OCI-LY7 (cell line): ENCODE results near the gene ZNF777. TPM values are rescaled to one million over a fixed set of nuclear protein-coding genes. Genes with fewer than 3 reads are reported as not detected.

Experiments
- BruUV-seq: library from RNA; stranded (reverse); fragments of 400-500 nt; replicated peaks from 2 replicates; lab custom pipeline; 2021; lab: Mats Ljungman, UMichigan
- CTCF ChIA-PET: fragments of 300-600 bp; sonication (Branson Sonifier 250); formaldehyde crosslinking; loops from one replicate; lab custom pipeline; 2022; ENCODE audit warnings: antibody characterized with exemption; ENCODE audit not compliant: unreplicated experiment; lab: Charles Lee
- POLR2A ChIA-PET: fragments of 300-600 bp; sonication (Branson Sonifier 250); formaldehyde crosslinking; loops from one replicate; lab custom pipeline; 2022; ENCODE audit warnings: antibody characterized with exemption; lab: Charles Lee
- DNase-seq: peaks from one replicate; pipeline ENCODE4 v3.0.0-alpha.2; 2015; ENCODE audit warnings: low spot score
- H2AFZ ChIP-seq: fragments of 200-600 bp; sonication (generic), shearing (Covaris generic); 2 replicates; pipeline ENCODE4 v1.6.1; 2014; ENCODE audit warnings: mild to moderate bottlenecking, antibody characterized with exemption, low read length, moderate library complexity
- H3K27ac ChIP-seq: fragments of 200-600 bp; sonication (generic); 2 replicates; pipeline ENCODE4 v1.5.1; 2014; ENCODE audit warnings: mixed run types, low read depth, mild to moderate bottlenecking, moderate library complexity, low read length, inconsistent platforms; ENCODE audit not compliant: poor library complexity, severe bottlenecking
- H3K36me3 ChIP-seq: fragments of 200-600 bp; sonication (generic); 2 replicates; pipeline ENCODE4 v1.6.1; 2014; ENCODE audit warnings: mild to moderate bottlenecking, antibody characterized with exemption, low read length, moderate library complexity, mixed read lengths; ENCODE audit not compliant: insufficient read depth
- H3K4me1 ChIP-seq: fragments of 200-600 bp; sonication (generic); 2 replicates; pipeline ENCODE4 v1.5.1; 2014; ENCODE audit warnings: mild to moderate bottlenecking, low read length; ENCODE audit not compliant: insufficient read depth, poor library complexity, severe bottlenecking
- H3K4me2 ChIP-seq: fragments of 200-600 bp; sonication (generic); 2 replicates; pipeline ENCODE4 v1.6.1; 2014; ENCODE audit warnings: mild to moderate bottlenecking, low read length
- H3K4me3 ChIP-seq: fragments of 200-600 bp; sonication (generic); 2 replicates; pipeline ENCODE4 v1.5.1; 2014; ENCODE audit warnings: mild to moderate bottlenecking, low read depth, low read length; ENCODE audit not compliant: poor library complexity, severe bottlenecking
- H3K79me2 ChIP-seq: fragments of 200-600 bp; sonication (generic); 2 replicates; pipeline ENCODE4 v1.6.1; 2016; ENCODE audit warnings: low read depth, mild to moderate bottlenecking, low read length, moderate library complexity, mixed read lengths; ENCODE audit not compliant: insufficient read depth
- H3K9me2 ChIP-seq: fragments of 200-600 bp; sonication (generic); 2 replicates; pipeline ENCODE4 v1.6.1; 2016; ENCODE audit warnings: mild to moderate bottlenecking, low read length, mixed read lengths; ENCODE audit not compliant: insufficient read depth
- H3K9me3 ChIP-seq: fragments of 200-600 bp; sonication (generic); 2 replicates; pipeline ENCODE4 v1.6.1; 2014; ENCODE audit warnings: mild to moderate bottlenecking, mixed run types, low read length, mixed read lengths
- H4K20me1 ChIP-seq: fragments of 200-600 bp; sonication (generic); 2 replicates; pipeline ENCODE4 v1.6.1; 2014; ENCODE audit warnings: mild to moderate bottlenecking, antibody characterized with exemption, low read length, moderate library complexity, mixed read lengths; ENCODE audit not compliant: insufficient read depth
- CTCF ChIP-seq: fragments of 200-600 bp; sonication (generic); conservative IDR thresholded peaks from 2 replicates; pipeline ENCODE4 v1.5.1; 2014; ENCODE audit warnings: mild to moderate bottlenecking, antibody characterized with exemption, low read length, moderate library complexity, mixed read lengths
- EZH2phosphoT487 ChIP-seq: fragments of 200-600 bp; sonication (generic); IDR thresholded peaks from 2 replicates; pipeline ENCODE4 v1.6.1; 2018; ENCODE audit warnings: low read depth, borderline replicate concordance, mild to moderate bottlenecking, mixed run types, antibody characterized with exemption, low read length, moderate library complexity, mixed read lengths
- intact Hi-C: fragments of 100-400 bp; cut with micrococcal nuclease; formaldehyde crosslinking; loops from one replicate; pipeline ENCODE4 v1.10.0; 2022; ENCODE audit not compliant: unreplicated experiment
- total RNA-seq, 2 experiments: library from RNA; depleted of rRNA in 1 of 2; stranded (reverse); fragments of >200 nt in 1 of 2; shearing (Covaris generic) in 1 of 2; gene quantifications; 2 replicates each; pipeline ENCODE4 v1.2.3, GENCODE V29; 2014 to 2022

Gene ZNF777
- total RNA-seq, 2 experiments from 2014 or later = 5.2 to 9.5 TPM

- Histone ChIP-seq H2AFZ (0 out of 2 replicates have a peak overlapping the region, but pooled peaks have one; percentile 57), H4K20me1 (no peaks in the 10 kb centered on the region), H3K36me3 (no peaks in the 10 kb centered on the region), H3K4me3 (no peak overlapping the region), H3K4me1 (peaks cover 5% of the 10 kb centered on the region), H3K27ac (no peak overlapping the region), H3K9me3 (no peaks in the 10 kb centered on the region), H3K79me2 (no peaks in the 10 kb centered on the region), H3K9me2 (no peaks in the 10 kb centered on the region), H3K4me2 (peak overlapping the region; percentile 41; the same call in 1 of the 2 replicates)
- TF ChIP-seq CTCF (no peak), EZH2phosphoT487 (no peak)
- no peak for DNase-seq
- ChIA-PET POLR2A (no interaction called here), CTCF (no interaction called here)
- intact Hi-C loops = loop anchor here (1.0 to 2.0 kb wide), 5 partner anchors 37 to 202 kb away; partner anchors contain the start of genes ZNF212 and ZNF746
- BruUV-seq = no TSS peak
Measured at GRCh38 chr7:149422914-149423301, 38.0 kb downstream of the ZNF777 start.

GRCh38 chr7:149422162-149422913 lies 38.5 kb downstream of the ZNF777 start:
- no peaks in the 10 kb centered on the region for H3K79me2 ChIP-seq
- no peaks in the 10 kb centered on the region for H3K9me2 ChIP-seq
- TF ChIP-seq EZH2phosphoT487 (no peak), CTCF (peak; percentile 62)
- peak overlapping the region; percentile 58 for H3K4me3 ChIP-seq
- BruUV-seq = no TSS peak
- peak overlapping the region; percentile 98 for H2AFZ ChIP-seq
- no peaks in the 10 kb centered on the region for H3K36me3 ChIP-seq
- DNase-seq = peak; percentile 84
- no peaks in the 10 kb centered on the region for H3K9me3 ChIP-seq
- POLR2A ChIA-PET = interaction anchor here (0.7 to 1.0 kb wide), 2 partner anchors 8 to 66 kb away, joined by 3 read pairs; no protein-coding TSS in a partner anchor
- intact Hi-C loops = loop anchor here (1.0 to 2.0 kb wide), 5 partner anchors 38 to 203 kb away; partner anchors contain the start of genes ZNF212 and ZNF746
- CTCF ChIA-PET = no interaction called here
- H3K4me1 ChIP-seq = peaks cover 5% of the 10 kb centered on the region
- H3K4me2 ChIP-seq = peak overlapping the region; percentile 70
- H3K27ac ChIP-seq = no peak overlapping the region
- no peaks in the 10 kb centered on the region for H4K20me1 ChIP-seq

DNA sequence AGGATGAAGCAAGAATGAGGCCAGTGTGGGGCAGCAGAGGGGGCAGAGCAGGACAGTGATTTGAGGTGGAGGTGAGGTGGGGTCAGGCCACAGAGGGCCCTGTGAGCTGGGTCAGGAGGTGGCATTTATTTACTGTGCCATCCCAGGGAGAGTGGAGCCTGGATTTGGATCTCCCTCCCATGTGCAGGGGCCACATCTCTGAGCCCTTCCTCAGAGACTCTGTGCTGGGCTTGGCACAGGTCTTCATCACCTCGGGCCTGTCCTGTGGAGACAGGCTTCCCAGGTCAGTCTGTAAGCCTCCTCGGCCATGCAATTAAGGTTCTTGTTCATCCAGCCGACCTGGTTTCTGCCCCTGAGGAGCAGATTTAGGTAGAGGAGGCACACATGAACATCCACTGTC lies 40.9 kb downstream of the ZNF777 start:
- Histone ChIP-seq H3K36me3 (no peaks in the 10 kb centered on the region), H3K27ac (no peak overlapping the region), H3K4me2 (no peak overlapping the region), H3K4me1 (peaks cover 5% of the 10 kb centered on the region), H3K4me3 (no peak overlapping the region), H2AFZ (no peak overlapping the region), H3K79me2 (no peaks in the 10 kb centered on the region), H3K9me2 (no peaks in the 10 kb centered on the region), H4K20me1 (no peaks in the 10 kb centered on the region), H3K9me3 (no peaks in the 10 kb centered on the region)
- POLR2A ChIA-PET = no interaction called here
- CTCF ChIA-PET = no interaction called here
- DNase-seq = no peak
- intact Hi-C loops = no loop called here
- no peak for TF ChIP-seq CTCF
- TF ChIP-seq EZH2phosphoT487 = no peak
- BruUV-seq = no TSS peak
